NCI-H1105 (cell line): ENCODE measurements around the gene VPS4B.

Experiments used
- DNase-seq: peaks from one replicate; lab custom pipeline; 2025; lab: John Stamatoyannopoulos, UW

VPS4B gene

DNA sequence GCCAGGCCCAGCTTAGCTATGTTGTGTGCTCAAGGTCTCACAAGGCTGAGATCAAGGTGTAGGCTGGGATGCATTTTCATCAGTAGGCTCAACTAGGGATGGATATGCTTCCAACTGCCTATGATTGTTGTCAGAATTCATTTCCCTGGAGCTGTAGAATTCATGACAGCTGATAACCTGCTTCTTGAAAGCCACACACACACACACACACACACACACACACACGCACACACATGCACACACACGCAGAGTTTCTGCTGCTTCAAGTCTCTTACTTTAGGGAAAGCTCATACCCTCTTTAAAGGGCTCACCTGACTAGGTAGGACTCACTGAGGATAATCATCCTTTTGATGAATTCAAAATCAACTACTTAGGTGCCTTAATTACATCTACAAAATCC is 8.2 kb upstream of the VPS4B start:
- DNase-seq, result no peak

DNA sequence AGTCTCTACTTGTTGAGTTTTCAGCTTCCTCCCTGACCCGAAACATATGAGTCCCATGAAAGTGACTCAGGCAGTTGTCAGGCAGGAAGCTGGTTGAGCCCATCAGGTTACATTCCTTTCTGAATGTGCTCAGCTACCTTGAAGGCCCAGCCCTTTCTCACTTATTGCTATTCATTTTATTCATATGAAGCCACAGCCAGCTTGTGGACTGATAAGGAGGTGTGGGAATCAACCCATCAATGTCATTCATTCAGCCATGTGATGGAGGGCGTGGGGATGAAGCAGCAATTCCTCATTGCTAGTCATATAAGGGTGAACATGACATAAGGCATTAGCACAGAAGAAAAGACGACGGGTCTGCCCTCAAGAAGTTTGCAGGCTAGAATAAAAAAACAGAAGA is 5.3 kb upstream of the VPS4B start:
- DNase-seq, result no peak

GRCh38 chr18:63422864-63423304 is 608 bp upstream of the VPS4B start:
- peak; percentile 56 for DNase-seq

DNA sequence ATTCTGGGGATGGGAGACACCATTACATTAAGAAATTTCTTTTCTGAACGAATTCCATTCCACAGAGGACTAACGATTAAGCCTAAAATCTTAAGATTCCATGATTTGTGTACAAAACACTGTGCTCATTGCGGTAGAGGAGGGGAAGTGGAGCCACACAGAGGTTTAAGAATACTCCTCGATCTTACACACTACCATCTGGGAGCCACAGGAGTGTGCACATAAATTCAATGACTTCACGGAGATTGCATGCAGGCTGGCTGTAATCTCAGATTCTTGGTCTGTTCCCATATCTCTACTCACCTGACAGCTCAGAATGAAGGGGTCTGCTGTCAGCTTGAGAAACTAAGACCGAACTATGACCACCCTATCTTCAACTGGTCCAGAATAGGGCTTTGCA is 762 bp downstream of the VPS4B start:
- DNase-seq, result no peak

- no peak for DNase-seq
Measured at GRCh38 chr18:63412953-63413352, 9.3 kb downstream of the VPS4B start.

DNA sequence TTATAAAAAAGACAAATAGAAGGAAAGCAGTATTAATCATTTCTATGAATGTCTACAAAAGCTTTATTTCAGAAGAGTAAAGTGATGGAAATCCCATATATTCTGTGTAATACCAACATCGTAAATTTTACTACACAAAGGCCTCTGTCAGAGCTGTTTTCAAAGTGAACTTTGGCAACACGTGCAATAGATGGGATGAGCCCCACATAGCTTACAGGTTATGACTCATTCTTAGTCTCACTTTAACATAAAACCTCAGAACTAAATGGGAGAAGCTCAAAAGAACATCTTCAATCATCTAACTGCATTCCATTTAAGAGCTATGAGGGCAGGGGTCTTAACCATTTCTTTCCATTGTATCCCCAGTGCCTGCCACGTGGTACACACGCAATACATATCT is 11.5 kb downstream of the VPS4B start:
- no peak for DNase-seq

GRCh38 chr18:63409301-63409700 is 13.0 kb downstream of the VPS4B start:
- DNase-seq, result no peak

- DNase-seq, result no peak
Measured at GRCh38 chr18:63407734-63408133, 14.5 kb downstream of the VPS4B start.

DNA sequence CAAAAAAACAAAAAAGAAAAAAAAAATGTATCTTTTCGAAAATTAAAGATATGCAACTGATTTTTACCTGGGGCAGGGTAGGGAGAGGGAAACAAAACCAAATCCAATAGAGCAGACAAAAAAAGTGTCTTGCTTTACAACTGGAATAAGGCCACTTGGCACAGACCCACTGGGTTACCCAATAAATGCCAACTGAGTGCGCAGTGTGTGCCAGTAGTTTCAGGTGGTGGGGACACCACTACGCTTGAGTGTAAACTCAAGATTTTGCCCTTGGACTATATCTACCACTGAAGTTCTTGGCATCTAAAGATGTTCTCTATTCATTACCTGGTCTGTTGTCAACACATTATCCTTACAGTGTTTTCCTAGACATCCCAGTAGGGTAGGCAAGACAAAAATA is 16.3 kb downstream of the VPS4B start:
- no peak for DNase-seq

GRCh38 chr18:63402246-63403162 is 19.8 kb downstream of the VPS4B start:
- DNase-seq, result no peak

DNA sequence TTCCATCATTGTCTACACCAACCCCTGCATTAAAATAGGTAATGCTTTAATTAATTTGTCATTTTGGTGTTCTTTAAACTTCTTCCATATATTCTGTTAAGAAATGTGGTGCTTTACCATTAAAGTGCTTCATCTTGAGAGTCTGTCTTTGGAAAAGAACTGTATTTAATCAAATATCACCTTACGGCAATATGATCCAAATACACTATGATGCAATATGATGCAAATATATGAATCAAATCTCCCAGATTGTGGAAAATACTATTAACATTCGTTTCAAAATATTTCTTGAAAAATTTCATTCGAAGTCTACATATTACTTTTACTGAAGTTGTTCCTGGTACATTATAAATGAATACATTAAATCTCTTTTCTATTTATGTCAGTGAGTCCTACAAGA is 23.0 kb downstream of the VPS4B start:
- DNase-seq, result no peak

GRCh38 chr18:63397349-63397748 is 24.9 kb downstream of the VPS4B start:
- no peak for DNase-seq

GRCh38 chr18:63395503-63395902 is 26.8 kb downstream of the VPS4B start:
- no peak for DNase-seq

DNA sequence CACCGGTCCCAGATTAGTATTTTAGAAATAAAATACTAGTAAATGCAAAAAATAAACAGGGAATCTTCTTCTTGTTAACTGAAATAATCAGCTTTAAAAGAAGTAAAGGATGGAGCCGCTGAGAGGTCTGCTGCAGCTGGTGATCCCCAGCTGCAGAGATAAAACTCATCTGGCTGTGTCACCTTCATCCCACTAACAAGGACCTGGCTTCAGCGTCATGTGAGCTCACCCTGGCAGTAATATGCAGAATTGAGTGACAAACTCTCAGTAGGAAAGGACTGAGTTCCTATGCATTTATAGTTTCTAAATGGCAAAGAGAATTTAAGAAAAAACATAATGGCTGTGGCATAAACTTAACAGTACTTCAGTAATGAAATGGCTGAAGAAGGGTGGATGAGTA is 27.3 kb downstream of the VPS4B start:
- no peak for DNase-seq

- no peak for DNase-seq
Measured at GRCh38 chr18:63387861-63388260, 34.4 kb downstream of the VPS4B start.

GRCh38 chr18:63382843-63383242 is 39.4 kb downstream of the VPS4B start:
- no peak for DNase-seq

DNA sequence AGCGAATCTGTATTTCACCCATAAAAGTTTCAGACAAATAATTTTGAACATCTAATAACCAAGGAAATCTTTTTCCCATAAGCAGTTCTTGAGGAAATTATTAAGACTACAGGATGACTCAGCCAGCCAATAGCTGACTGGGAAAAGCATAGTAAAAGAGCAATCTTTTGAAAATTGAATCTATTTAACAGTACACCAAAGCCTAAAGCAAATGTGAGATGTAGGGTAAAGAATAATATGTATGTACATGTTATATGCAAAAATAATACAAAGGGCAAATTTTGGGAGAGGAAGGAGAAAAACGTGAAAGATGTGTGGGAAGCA is 42.7 kb downstream of the VPS4B start:
- DNase-seq, result no peak

DNA sequence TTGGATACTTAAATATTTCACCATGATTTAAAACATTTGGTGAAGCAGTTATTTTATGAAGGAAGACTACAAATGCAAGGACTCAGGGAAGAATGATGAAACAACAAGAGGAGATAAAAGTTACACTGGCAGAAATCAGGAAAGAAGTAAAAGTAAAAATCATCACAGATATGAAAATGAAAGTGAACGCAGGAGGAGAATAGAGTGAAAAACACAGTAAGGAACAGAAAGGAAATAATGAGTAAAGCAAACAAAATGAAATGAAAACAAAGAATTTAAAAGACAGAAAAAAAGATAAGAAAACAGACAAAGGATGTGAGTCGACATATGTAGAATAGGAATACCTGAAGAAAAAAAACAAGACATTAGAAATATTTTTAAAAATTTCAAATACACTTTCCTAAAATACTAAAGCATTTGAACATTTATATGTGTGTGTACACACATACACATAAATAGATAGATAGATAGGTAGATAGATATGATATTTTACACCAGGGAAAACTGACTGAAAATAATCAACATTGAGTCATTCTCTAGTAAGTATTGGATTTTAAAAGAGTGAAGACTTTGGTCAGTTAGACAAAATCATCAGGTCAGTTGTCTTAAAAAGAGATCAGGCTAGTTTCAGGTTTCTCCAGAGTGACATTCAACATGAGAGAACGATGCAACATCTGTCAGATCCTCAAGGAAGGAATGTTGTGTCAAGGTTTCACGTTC is 43.2 kb downstream of the VPS4B start:
- no peak for DNase-seq

DNA sequence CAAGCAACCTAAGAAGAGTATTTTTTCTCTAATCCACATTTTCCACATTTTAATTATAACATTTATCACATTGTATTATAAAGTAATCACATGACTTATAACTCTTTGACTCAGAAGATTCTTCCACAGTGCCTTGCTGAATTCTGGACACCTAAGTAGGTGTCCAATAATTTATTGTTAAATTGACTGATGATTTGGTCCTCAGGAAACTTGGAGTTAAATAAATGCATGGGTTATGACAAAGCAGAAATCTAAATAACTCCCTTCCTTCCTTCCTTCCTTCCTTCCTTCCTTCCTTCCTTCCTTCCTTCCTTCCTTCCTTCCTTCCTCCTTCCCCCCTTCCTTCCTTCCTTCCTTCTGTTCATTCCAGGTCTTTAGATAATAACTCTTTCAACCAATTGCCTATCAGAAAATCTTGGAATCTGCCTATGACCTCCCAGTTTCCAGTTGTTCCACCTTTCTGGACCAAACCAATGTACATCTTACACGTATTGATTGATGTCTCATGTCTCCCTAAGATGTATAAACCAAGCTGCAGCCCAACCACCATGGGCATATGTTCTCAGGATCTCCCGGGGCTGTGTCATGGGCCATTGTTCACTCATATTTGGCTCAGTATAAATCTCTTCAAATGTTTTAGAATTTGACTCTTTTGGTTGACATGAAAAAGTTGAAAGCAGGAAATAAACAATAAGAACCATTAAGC is 44.8 kb downstream of the VPS4B start:
- DNase-seq, result no peak

DNA sequence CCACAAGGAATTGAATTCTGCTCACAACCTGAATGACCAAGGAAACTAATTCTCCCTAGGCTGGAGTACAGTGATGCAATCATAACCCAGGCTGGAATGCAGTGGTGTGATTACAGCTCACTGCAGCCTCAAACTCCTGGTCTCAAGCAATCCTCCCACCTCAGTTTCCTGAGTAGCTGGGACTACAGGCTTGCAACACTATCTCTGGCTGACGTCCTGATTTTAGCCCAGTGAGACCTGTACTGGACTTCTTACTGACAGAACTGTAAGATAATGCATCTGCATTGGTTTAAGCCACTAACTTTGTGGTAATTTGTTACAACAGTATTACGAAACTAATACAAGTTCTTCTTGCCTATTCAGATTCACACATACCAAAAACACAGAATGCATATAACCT is 45.7 kb downstream of the VPS4B start:
- no peak for DNase-seq

DNA sequence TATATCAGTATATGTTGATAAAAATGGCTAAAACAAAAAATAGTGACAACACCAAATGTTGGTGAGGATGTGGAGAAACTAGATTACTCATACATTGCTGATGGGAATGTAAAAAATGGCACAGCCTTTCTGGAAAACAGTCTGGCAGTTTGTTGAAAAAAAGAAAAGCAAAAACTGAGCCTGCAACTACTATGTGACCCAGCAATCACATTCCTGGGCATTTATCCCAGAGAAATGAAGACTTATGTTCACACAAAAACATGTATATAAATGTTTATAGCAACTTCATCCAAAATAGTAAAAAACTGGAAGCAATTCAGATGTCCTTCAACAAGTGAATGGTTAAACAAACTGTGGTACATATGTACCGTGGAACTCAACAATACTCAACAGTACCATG is 47.7 kb downstream of the VPS4B start:
- no peak for DNase-seq

- no peak for DNase-seq
Measured at GRCh38 chr18:63373161-63373560, 49.1 kb downstream of the VPS4B start.

DNA sequence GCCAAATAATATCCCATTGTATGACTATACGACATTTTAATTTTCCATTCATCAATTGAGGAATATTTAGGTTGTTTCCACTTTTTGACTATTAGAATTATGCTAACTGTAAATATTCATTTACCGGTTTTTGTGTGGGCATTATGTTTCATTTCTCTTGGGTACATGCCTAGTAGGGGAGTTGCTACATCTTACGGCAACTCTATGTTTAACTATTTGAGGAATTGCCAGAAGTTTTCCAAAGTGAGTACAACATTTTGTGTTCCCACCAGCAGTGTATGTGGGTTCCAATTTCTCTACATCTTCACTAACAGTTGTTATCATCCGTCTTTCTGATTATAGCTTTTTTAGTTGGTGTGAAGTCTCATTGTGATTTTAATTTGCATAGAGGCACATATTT is 53.7 kb downstream of the VPS4B start:
- no peak for DNase-seq
